Stomach (tissue), 9 donors: ENCODE data around the gene GRIK2. TPM values are rescaled to one million over a fixed set of nuclear protein-coding genes. Genes with fewer than 3 reads are reported as not detected.

Experiments
- DNase-seq, 2 donors: peaks; one replicate each; pipeline versions ENCODE4 v3.0.0 to v3.0.0-alpha.2; 2013 to 2019
- H3K27ac ChIP-seq, 5 donors: fragments of 200-600 bp in 4 of 5; sonication (generic) in 4 of 5; one replicate each; pipeline ENCODE4 v1.5.1; 2013 to 2019; ENCODE audit warnings: mild to moderate bottlenecking in 1 of 5, moderate library complexity in 1 of 5
- H3K27me3 ChIP-seq, 3 donors: fragments of 200-600 bp; sonication (generic); one replicate each; pipeline ENCODE4 v1.5.1; 2017 to 2019; ENCODE audit warnings: mixed run types in 1 of 3
- H3K36me3 ChIP-seq, 4 donors: fragments of 200-600 bp; sonication (generic); 1 replicate in 3 of 4; 2 replicates in 1 of 4; pipeline ENCODE4 v1.5.1; 2016 to 2019
- H3K4me1 ChIP-seq, 4 donors: fragments of 200-600 bp; sonication (generic); one replicate each; pipeline ENCODE4 v1.5.1; 2016 to 2019
- H3K4me3 ChIP-seq, 4 donors: fragments of 200-600 bp; sonication (generic) in 3 of 4; one replicate each; pipeline ENCODE4 v1.5.1; 2016 to 2019; ENCODE audit warnings: mild to moderate bottlenecking in 1 of 4
- H3K9me3 ChIP-seq, 4 donors: fragments of 200-600 bp; sonication (generic); one replicate each; pipeline ENCODE4 v1.5.1; 2016 to 2019
- EP300 ChIP-seq: sonication (generic); formaldehyde crosslinking; IDR thresholded peaks from one replicate; pipeline ENCODE4 v1.6.1; 2017; ENCODE audit warnings: antibody characterized with exemption
- POLR2A ChIP-seq, 4 donors: fragments of 450-650 bp; IDR thresholded peaks; one replicate each; pipeline ENCODE4 v1.6.1; 2016; ENCODE audit warnings: antibody characterized with exemption in 4 of 4, control low read depth in 2 of 4, mild to moderate bottlenecking in 1 of 4, moderate library complexity in 1 of 4
- POLR2AphosphoS5 ChIP-seq, 3 donors: sonication (generic); formaldehyde crosslinking; IDR thresholded peaks; one replicate each; pipeline ENCODE4 v1.6.1; 2016; ENCODE audit warnings: antibody characterized with exemption in 3 of 3
- WGBS, 5 donors: extraction: QIAGEN DNeasy Blood & Tissue Kit in 3 of 5; methylation state at CpG; one replicate each; pipeline versions ENCODE4 v1.1.5 to v1.1.7; 2013 to 2018; 5-methylcytosine and 5-hydroxymethylcytosine counted together
- intact Hi-C: fragments of 100-400 bp; cut with DNase I; formaldehyde crosslinking; loops from one replicate; pipeline ENCODE4 v1.15.1; 2023; ENCODE audit warnings: low total_unique reads
- polyA plus RNA-seq, 3 donors: library from polyadenylated mRNA; stranded (reverse); fragments of 200-250 nt; gene quantifications; one replicate each; pipeline ENCODE4 v1.2.3, GENCODE V29; 2013
- total RNA-seq, 5 donors: library from RNA; depleted of rRNA; stranded (reverse); fragments of >200 nt; gene quantifications; one replicate each; pipeline versions ENCODE4 v1.1.0 to v1.2.3, GENCODE V29; 2014 to 2016
- TF ChIP-seq, protein P1 (sequence below), 7 experiments: fragments of 450-650 bp in 4 of 7; fragments of 200-600 bp in 3 of 7; sonication (generic) in 3 of 7; IDR thresholded peaks; one replicate each; pipeline ENCODE4 v1.5.1; 2016 to 2019; ENCODE audit warnings: antibody characterized with exemption in 7 of 7, control low read depth in 2 of 7, mild to moderate bottlenecking in 1 of 7
- donor health status: healthy with polysubstance abuse.
- donor health status: Bipolar disorder and iron deficiency.
- donor health status: healthy.

Gene GRIK2
- total and polyA plus RNA-seq, 8 donors, result 0.06 to 7.7 (median 0.50) TPM; not detected in 3

GRCh38 chr6:101879782-101880181 lies 486.3 kb downstream of the GRIK2 start:
- 69 to 86% (median 81%) methylated on average over 4 of the region's 4 CpGs for WGBS, 5 donors
- intact Hi-C loops, result no loop called here
- Histone ChIP-seq H3K4me1 (peaks cover 0 to 9% (median 0%) of the 10 kb centered on the region in 4 donors), H3K4me3 (no peak overlapping the region), H3K27ac (no peak overlapping the region), H3K9me3 (no peaks in the 10 kb centered on the region), H3K36me3 (no peaks in the 10 kb centered on the region), H3K27me3 (no peaks in the 10 kb centered on the region)
- TF ChIP-seq POLR2A (IDR thresholded peaks at IDR 0.05) (no peak), POLR2AphosphoS5 (IDR thresholded peaks at IDR 0.05) (no peak), EP300 (no peak)
- TF ChIP-seq, protein P1, sequence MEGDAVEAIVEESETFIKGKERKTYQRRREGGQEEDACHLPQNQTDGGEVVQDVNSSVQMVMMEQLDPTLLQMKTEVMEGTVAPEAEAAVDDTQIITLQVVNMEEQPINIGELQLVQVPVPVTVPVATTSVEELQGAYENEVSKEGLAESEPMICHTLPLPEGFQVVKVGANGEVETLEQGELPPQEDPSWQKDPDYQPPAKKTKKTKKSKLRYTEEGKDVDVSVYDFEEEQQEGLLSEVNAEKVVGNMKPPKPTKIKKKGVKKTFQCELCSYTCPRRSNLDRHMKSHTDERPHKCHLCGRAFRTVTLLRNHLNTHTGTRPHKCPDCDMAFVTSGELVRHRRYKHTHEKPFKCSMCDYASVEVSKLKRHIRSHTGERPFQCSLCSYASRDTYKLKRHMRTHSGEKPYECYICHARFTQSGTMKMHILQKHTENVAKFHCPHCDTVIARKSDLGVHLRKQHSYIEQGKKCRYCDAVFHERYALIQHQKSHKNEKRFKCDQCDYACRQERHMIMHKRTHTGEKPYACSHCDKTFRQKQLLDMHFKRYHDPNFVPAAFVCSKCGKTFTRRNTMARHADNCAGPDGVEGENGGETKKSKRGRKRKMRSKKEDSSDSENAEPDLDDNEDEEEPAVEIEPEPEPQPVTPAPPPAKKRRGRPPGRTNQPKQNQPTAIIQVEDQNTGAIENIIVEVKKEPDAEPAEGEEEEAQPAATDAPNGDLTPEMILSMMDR (IDR thresholded peaks at IDR 0.05), result no peak
- DNase-seq, result no peak

GRCh38 chr6:101883505-101883904 lies 490.0 kb downstream of the GRIK2 start:
- intact Hi-C loops, result no loop called here
- Histone ChIP-seq H3K9me3 (no peaks in the 10 kb centered on the region), H3K27ac (no peak overlapping the region), H3K4me1 (peaks cover 0 to 4% (median 0%) of the 10 kb centered on the region in 4 donors), H3K36me3 (no peaks in the 10 kb centered on the region), H3K27me3 (no peaks in the 10 kb centered on the region), H3K4me3 (no peak overlapping the region)
- TF ChIP-seq POLR2AphosphoS5 (IDR thresholded peaks at IDR 0.05), result no peak
- TF ChIP-seq, protein P1 (IDR thresholded peaks at IDR 0.05), result no peak
- no peak for TF ChIP-seq EP300
- TF ChIP-seq POLR2A (IDR thresholded peaks at IDR 0.05), result no peak
- WGBS, 5 donors, result 77 to 83% (median 82%) methylated on average over 3 of the region's 3 CpGs
- DNase-seq, result no peak

DNA sequence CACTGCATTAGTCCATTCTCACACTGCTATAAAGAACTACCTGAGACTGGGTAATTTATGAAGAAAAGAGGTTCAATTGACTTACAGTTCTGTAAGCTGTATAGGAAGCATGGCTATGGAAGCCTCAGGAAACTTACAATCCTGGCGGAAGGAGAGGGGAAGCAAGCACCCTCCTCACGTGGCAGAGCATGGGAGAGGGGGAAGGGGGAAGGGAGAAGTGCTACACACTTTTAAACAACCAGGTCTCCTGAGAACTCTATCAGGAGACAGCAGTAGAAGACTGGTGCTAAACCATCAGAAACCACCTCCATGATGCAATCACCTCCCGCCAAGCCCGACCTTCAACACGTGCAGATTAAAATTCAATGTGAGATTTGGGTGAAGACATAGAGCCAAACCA lies 494.0 kb downstream of the GRIK2 start:
- no peaks in the 10 kb centered on the region for H3K4me1 ChIP-seq
- 54 to 75% (median 62%) methylated on average over 5 of the region's 5 CpGs for WGBS, 5 donors
- no peak overlapping the region for H3K27ac ChIP-seq
- H3K9me3 ChIP-seq, result no peaks in the 10 kb centered on the region
- DNase-seq, result no peak
- no peaks in the 10 kb centered on the region for H3K27me3 ChIP-seq
- intact Hi-C loops, result no loop called here
- H3K4me3 ChIP-seq, result no peak overlapping the region
- H3K36me3 ChIP-seq, result no peaks in the 10 kb centered on the region
- no peak for TF ChIP-seq POLR2A (IDR thresholded peaks at IDR 0.05)
- TF ChIP-seq EP300, result no peak
- TF ChIP-seq POLR2AphosphoS5 (IDR thresholded peaks at IDR 0.05), result no peak
- TF ChIP-seq, protein P1 (IDR thresholded peaks at IDR 0.05), result no peak

- Histone ChIP-seq H3K4me1 (no peaks in the 10 kb centered on the region), H3K4me3 (no peak overlapping the region), H3K27me3 (no peaks in the 10 kb centered on the region), H3K36me3 (no peaks in the 10 kb centered on the region), H3K9me3 (no peaks in the 10 kb centered on the region), H3K27ac (no peak overlapping the region)
- no peak for DNase-seq
- intact Hi-C loops, result no loop called here
- TF ChIP-seq, protein P1 (IDR thresholded peaks at IDR 0.05), result no peak
- TF ChIP-seq POLR2AphosphoS5 (IDR thresholded peaks at IDR 0.05) (no peak), POLR2A (IDR thresholded peaks at IDR 0.05) (no peak), EP300 (no peak)
- WGBS, 5 donors, result 75 to 84% (median 79%) methylated on average over 6 of the region's 6 CpGs
Observed at GRCh38 chr6:101907356-101908217, 514.1 kb downstream of the GRIK2 start.
